HG03521 (cell line): ENCODE measurements around the gene B3GNT2.

Source experiments
- ATAC-seq: cut with Tn5 transposase; IDR thresholded peaks from one replicate; pipeline ENCODE4 v1.9.1; 2021; ENCODE audit warnings: mild to moderate bottlenecking, moderate library complexity; ENCODE audit not compliant: unreplicated experiment

B3GNT2 gene

DNA sequence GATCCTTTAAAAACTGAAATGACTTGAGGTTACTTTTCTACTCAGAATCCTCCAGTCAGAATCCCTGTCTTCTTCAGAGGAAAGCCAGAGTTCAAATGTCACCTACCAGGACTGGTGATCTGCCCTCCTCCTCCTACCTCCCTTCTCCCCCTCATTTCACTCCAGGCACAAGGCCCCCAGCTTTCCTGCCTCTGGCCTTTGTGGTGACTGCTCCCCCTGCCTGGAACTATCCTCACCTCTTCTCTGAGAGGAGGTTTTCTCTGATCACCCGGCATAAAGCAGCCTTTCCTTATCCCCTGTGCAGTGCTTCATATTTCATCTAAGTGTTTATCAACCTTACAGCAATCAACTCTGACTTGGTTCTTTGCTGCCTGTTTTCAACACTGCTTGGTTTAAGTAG lies 6.8 kb downstream of the B3GNT2 start:
- no peak for ATAC-seq

DNA sequence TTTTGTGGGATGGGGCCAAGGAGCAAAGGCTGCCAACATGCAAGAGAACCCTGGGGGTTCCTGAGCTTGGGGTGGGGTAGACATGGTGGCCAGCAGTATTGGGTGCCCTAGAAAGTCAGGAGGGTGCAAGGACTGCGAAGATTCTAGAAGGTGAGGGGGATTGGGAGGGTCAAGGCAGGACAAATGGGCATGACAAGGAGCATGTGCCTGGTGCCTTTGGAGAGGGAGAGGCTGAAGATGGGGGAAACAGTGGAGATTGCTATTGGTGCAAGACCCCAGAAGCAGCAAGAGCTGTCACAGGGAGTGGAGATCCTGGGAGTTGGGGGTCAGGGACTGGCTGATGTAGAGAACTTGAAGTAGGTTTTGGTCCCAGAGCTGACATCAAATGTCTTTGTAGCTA lies 7.5 kb downstream of the B3GNT2 start:
- ATAC-seq, result no peak

DNA sequence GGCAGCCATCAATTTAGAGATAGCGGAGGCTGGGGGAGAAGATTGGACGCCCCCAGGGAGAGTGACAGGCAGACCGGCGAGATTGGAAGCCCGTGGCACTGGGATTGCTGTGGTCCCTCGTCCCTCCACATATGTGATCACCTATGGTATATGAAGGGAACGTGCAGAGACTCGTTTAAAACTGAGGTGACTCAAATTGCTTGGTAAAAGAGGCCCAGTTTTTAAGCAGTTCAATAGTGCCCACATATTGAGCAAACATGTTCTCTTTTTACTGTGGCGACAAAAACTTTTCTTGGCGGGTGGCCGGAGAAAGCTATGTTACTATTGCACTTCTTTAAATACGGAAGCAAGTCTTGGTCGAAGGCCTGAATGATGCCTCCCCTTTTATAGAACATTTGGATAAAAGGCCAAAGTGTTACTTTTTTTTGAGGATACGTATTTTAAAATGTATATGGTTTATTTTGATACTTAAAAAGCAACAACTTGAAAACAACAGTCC lies 9.1 kb downstream of the B3GNT2 start:
- ATAC-seq, result no peak

DNA sequence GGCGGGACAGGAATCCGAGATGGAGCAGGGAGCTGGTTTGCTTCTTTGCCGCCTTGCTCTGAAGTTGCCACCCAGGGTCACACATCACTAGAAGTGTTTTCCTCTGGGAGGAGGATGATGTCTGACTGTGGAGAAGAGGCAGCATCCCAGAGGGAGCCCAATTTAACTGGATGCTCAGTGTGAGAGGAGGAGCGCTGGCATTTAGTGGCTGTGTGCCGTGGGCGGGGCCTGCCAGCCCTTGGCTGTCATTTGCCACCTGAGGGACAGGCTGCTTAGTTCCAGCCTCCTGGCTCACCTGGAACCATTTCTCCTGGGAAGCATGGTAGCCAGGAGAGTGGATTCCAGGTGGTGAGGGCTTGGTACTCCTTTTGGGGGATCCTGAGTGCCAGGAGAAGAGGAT lies 9.6 kb downstream of the B3GNT2 start:
- no peak for ATAC-seq

DNA sequence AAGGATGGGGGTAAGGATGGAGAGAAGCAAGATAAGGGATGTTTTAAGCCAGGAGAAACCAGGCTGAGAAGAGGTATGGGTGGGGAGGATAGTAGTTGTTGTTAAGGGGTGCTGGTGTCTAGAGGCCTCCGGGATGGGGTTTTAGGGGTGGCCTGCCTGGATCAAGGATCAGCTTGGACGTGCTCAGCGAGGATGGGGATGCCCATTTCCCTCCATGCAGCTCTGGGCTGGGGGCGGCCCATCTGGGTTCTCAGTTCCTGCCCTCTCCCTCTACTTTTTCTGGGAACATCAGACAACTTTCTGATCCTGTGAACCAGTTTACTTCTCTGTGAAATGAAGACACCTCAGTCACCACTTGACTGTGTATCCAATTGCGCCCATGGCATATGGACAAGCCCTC lies 10.1 kb downstream of the B3GNT2 start:
- no peak for ATAC-seq

DNA sequence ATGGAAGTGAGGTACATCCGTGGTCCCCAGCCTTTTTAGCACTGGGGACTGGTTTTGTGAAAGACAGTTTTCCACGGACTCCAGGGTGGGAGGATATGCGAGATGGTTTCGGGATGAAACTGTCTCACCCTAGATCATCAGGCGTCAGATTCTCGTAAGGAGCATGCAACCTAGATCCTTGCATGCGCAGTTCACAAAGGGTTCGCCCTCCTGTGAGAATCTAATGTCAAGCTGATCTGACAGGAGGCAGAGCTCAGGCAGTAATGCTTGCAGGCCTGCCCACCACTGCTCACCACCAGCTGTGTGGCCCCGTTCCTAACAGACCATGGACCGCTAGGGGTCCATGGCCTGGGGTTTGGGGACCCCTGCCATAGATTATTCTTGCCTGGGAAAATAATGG lies 11.6 kb downstream of the B3GNT2 start:
- ATAC-seq, result no peak

DNA sequence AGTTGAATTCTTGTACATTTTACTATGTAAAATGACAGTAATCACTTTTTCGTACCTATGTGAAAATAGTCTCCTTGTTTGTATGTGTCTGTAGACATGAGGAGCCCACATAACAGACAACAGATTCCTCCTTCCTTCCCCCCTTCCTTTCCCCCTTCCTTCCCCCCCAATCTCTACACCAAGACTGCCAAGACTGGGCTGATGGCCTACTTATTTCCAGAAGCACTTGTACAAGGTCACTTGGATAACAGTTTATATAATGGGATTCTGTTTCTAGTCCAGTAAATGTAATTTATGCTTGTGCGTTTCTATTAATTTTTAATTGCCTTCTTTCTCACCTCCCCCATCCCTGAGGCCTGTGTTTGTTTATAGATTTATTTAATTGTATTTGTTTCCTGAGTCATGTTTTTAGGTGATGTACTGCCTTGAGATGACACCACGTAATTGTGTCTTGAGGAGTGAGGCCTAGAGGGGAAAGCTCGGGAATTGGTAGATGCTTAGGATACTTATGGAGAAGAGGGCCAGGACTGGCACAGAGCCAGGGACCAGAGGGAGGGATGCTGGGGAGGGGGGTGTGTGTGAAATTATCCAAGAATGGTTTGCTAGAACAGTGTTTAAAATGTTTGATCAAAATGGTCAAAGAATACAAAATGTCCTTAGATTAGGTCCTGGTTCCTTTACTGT lies 12.3 kb downstream of the B3GNT2 start:
- ATAC-seq, result no peak

DNA sequence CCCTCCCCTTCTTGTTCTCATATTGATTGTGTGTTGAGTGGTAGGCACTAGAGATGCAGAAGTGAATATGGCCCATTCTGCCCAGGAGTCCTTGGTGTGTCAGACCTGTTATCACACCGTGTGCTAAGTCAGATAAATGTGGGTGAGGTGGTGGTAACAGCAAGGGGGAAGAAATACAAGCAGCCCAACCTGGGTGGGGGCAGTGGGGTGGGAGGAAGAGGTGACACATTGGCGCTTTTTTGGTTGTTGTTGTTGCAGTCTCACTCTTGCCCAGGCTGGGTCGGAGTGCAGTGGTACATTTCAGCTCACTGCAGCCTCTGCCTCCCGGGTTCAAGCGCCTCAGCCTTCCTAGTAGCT lies 12.8 kb downstream of the B3GNT2 start:
- no peak for ATAC-seq

DNA sequence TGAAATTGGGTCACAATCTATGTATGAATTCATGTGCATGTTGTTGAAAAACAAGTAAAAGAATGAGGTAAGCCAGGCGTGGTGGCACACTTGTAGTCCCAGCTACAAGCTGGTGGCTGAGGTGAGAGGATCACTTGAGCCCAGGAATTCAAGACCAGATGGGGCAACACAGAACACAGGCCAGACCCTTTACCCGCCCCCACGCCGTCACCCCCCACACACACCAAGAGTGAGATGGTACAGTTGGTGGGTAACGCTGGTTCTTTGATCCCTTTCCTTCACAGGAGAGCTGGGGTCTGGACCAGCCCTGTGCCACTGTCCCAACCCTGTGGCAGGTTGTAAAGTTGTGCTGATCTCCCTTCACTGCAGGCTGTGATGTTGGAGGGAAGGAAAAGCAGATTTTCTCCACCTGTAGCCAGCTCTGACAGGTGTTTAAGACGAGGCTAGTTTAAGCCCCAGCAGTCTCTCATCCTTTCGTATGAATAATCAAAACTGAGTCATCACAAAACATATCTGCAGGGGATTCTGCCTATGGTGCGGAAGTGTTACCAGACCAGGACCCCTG lies 13.6 kb downstream of the B3GNT2 start:
- ATAC-seq, result no peak

DNA sequence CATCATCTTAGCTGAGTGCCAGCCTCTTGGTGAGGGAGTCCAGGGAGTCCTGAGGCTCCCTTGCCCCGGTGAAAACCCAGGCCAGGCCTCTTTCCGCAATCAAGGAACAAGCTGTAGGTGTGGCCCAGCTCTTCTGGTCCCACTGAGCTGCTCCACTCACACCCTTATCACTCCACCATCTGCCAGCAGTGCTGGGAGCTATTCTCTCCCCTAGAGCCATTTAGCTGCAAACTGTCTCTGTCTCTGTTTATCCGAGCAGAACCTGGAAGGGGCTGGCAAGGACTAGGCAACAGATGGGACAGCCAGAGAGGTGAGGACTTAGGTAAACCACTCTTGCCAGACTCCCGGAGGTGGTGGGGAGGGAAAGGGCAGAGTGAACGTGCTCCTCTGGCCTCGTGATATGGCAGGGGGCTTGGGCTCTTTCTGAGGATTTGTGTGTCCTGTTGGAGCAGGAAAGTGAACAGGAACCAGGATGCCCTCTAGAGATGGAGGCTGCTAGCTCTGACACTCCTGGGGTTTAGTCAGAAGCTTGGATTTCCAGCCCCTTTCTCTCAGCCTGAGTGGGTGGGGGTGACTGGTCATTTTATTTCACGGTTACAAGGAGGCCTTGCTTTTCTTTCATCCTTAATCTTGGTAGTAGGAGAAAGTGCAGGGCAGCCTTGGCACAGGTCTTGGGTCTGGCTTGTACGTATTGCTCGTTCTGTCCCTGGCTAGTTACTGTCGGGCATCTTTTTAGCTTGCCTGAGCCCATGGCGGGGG lies 19.6 kb downstream of the B3GNT2 start:
- no peak for ATAC-seq

DNA sequence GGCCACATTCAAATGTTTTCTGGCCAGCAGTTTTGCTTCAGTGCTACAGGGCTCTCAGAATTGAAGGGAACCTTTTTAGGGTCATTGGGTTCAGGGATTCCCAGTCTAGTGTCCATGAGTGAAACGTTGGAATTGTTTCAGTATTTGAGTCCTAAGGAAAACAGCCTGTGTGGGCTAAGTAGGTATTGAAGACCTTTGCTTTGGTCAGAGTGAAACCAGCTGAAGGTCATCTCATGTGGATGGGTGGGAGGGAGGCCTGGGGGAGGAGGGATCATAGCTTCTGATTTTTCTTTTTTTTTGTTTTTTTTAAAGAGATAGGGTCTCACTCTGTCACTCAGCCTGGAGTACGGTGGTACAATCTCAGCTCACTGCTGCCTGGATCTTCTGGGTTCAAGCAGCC lies 20.2 kb downstream of the B3GNT2 start:
- ATAC-seq, result no peak

DNA sequence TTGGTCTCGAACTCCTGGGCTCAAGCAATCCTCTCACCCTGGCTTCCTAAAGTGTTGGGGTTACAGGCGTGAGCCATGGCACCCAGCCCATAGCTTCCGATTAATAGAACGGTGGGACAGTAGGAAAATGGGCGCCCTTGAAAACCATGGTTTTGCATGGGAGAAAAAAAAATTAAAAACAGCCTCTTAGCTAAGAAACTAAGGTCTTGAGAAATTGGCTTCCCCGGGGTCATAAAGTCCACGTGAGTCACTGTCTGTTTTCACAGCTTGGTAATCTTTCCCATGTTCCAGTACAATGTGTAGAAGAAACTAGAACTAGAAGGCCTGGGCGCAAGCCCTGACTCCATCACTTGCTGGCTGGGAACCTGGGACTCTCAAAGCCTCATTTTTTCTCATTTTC lies 20.7 kb downstream of the B3GNT2 start:
- ATAC-seq, result no peak

DNA sequence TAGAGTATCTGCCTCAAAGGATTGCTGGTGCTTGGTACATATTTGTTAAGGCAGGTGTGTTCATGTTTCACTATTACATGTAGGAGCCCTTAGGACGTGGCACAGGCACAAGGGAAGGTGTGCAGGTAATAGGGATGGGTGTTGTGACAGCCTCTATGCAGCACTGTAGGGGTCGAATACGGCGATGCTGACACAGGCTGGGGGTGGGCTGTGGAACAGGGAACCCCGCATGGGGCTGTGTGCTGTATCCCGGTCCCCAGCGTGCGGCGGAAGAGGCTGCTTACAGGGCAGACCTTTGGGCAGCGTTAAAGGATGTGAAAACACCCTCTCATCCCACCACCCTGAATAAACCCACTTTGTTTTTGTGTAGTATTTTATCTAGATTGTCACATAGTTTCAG lies 21.5 kb downstream of the B3GNT2 start:
- no peak for ATAC-seq

DNA sequence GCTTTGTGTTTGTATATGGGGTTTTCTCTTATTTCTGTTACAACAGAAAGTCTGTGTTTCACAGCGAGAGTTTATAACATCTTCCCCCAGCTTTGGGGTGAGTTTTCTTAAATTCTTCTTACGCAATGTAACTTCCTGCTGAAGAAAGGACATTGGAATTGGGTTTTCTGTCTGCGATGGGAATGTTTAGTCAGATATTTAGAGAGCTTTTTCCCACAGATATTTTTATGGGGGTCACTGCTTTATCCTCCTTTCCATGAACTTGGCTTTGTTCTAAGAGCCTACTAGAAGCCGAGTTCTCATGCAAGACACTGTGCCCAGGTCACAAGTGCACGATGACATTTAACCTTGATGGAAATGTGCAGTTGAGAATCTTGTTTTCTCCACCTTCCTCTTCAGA lies 22.1 kb downstream of the B3GNT2 start:
- ATAC-seq, result no peak

DNA sequence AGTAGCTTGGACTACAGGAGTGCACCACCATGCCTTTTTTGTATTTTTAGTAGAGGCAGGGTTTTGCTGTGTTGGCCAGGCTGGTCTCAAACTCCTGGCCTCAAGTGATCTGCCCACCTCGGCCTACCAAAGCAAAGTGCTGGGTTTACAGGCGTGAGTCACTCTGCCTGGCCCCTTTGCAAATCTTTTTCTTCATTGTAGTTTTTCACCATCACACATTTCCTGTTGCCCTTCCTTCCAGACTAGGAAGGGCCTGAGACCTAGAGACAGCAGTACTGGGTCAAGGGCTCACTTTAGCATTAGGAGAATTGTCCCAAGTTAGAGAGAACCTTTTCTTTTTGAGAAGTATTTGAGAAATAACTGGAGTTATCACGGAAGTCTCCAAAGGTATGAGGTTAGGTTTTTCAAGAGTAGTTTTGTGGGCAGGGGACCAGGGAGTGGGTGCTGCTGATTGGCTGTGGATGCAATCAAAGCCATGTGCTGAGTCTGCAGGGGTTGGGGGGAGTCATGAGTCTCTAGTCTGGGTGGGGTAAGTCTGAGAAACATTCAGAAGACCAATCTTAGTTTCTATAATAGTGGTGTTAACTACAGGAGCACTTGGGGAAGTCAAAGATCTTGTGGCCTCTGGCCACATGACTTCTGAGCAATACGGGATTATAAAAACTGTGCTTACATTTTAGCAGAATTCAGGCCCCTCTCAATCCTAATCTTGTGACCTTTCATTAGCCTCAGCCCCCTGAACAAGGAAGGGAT lies 23.7 kb downstream of the B3GNT2 start:
- no peak for ATAC-seq

DNA sequence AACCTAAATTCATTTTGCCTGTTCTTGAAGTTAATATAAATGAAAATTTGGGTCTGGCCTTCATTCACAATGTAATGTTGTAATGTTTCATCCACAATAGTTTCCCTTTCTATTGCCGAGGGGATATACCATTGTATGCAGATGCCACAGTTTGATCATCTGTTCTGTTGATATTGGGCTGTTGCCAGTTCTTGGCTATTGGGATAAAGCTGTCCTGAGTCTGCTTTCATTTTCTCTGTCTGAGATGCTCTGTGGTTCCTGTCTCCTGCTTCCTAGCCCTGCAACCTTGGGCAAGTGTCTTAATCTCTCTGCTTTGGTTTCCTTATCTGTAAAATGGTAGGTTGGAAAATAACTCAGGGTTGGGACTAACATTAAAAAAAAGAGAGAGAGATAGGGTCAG lies 25.2 kb downstream of the B3GNT2 start:
- no peak for ATAC-seq

DNA sequence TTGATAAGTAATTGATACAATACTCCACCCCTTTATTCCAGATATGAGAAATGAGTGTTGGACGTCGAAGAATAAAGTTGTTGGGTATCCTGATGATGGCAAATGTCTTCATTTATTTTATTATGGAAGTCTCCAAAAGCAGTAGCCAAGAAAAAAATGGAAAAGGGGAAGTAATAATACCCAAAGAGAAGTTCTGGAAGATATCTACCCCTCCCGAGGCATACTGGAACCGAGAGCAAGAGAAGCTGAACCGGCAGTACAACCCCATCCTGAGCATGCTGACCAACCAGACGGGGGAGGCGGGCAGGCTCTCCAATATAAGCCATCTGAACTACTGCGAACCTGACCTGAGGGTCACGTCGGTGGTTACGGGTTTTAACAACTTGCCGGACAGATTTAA lies 26.3 kb downstream of the B3GNT2 start:
- no peak for ATAC-seq

DNA sequence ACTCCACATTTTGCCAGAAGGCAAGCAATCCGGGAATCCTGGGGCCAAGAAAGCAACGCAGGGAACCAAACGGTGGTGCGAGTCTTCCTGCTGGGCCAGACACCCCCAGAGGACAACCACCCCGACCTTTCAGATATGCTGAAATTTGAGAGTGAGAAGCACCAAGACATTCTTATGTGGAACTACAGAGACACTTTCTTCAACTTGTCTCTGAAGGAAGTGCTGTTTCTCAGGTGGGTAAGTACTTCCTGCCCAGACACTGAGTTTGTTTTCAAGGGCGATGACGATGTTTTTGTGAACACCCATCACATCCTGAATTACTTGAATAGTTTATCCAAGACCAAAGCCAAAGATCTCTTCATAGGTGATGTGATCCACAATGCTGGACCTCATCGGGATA lies 26.8 kb downstream of the B3GNT2 start:
- no peak for ATAC-seq

DNA sequence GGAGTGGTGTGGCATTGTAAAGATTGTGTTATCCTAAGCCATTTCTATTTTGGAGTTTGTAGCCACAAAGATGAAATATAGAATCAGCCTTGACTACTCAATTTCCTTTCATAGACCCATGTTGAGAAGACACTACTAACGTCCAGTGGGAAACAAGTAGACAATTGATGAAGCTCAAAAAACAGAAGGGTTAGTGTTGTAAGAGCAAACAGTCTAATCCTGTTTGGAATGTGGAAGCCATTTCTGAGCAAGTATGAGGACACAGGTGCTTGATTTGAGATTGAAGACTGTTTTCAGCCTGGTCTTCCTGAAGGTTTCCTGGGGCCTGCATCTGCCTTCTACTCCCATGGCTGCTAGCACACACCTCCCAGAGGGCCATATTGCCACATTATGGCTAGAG lies 29.1 kb downstream of the B3GNT2 start:
- ATAC-seq, result no peak

DNA sequence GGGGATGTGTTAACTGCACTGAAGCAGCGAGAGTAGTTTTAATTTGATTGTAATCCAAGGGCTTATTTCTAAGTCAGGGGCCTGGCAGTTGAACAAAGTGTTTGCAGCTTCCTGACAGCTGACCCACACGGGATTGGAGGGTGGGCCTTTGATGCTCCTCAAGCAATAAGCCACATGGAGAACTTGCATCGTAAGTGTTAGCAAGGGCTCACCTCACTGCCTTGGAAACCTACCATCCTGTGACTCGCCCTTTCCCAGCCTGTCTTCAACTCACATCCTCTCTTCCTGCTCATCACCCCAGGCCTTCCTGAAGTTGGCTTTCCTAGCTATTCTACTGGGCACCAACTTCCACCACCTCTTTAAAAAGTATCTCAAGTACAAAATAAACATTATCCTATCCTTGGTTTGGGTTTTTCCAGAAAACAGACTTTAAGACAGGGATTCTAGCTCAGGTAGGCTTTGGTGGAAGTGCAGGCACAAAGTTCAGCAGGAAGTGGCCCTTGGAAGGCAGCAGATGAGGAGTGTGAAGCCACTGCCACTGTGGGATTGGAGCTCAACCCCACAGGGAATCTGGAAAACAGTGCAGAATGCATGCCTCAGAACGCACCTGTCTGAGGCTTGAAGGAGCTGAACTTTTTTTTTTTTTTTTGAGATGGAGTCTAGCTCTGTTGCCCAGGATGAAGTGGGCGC lies 31.6 kb downstream of the B3GNT2 start:
- no peak for ATAC-seq

DNA sequence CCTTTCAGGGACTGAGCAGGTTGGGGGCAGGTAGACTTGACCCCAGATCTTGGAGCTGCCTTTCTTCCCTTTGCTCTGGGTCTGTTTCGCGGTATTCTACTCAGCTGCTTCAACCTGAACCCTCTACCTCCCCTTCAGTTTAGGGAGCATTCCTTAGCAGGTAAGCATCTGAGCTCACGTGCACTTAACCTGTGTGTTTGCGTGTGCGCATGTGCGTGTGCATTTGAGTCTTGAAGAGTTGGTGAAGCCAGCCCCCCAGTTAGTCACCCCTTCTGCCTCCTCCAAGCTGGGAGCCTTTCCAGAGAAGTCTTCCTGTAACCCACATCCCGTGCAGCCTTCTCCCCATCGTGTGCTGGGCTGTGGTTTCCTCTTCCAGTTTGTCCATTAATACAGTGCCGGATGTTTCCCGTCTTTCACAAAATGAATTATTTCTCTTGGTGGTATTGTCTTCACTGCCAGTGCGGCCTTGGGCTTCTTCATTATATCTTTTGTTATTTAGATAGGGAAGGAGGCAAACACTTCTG lies 33.2 kb downstream of the B3GNT2 start:
- ATAC-seq, result no peak
